T-helper 2 cell treated with Interferon-gamma antibody and Interleukin-4, amounts not matched to agents 5 μg/mL and 100 μg/mL, for 36 hours (primary cell): ENCODE data around the gene FPGS.

Experiments
- DNase-seq: peaks from one replicate; pipeline ENCODE4 v3.0.0; 2021; ENCODE audit warnings: low spot score
- H3K27ac Mint-ChIP-seq: one replicate; pipeline ENCODE4 v1.8.0; 2021; ENCODE audit warnings: mild to moderate bottlenecking, mixed read lengths
- H3K27me3 Mint-ChIP-seq: one replicate; pipeline ENCODE4 v1.8.0; 2021; ENCODE audit warnings: low read depth, mixed read lengths
- H3K36me3 Mint-ChIP-seq: one replicate; pipeline ENCODE4 v1.8.0; 2021; ENCODE audit warnings: low read depth, mixed read lengths
- H3K4me1 Mint-ChIP-seq: one replicate; pipeline ENCODE4 v1.8.0; 2021; ENCODE audit warnings: low read depth, mixed read lengths
- H3K4me3 Mint-ChIP-seq: one replicate; pipeline ENCODE4 v1.8.0; 2022; ENCODE audit warnings: mild to moderate bottlenecking, moderate library complexity, mixed read lengths
- H3K9me3 Mint-ChIP-seq: one replicate; pipeline ENCODE4 v1.8.0; 2021; ENCODE audit warnings: mixed read lengths

FPGS gene

GRCh38 chr9:127808347-127809001, 5.8 kb downstream of the FPGS start:
- DNase-seq, result no peak
- Mint-ChIP-seq H3K4me1 (peaks cover 9% of the 10 kb centered on the region), H3K36me3 (peaks cover 36% of the 10 kb centered on the region), H3K27ac (no peak overlapping the region), H3K9me3 (no peaks in the 10 kb centered on the region), H3K4me3 (no peak overlapping the region), H3K27me3 (no peaks in the 10 kb centered on the region)

- peaks cover 37% of the 10 kb centered on the region for H3K36me3 Mint-ChIP-seq
- H3K4me1 Mint-ChIP-seq, result peaks cover 6% of the 10 kb centered on the region
- H3K9me3 Mint-ChIP-seq, result no peaks in the 10 kb centered on the region
- no peaks in the 10 kb centered on the region for H3K27me3 Mint-ChIP-seq
- no peak for DNase-seq
- no peak overlapping the region for H3K27ac Mint-ChIP-seq
- H3K4me3 Mint-ChIP-seq, result no peak overlapping the region
Measured at GRCh38 chr9:127809002-127809539, 6.4 kb downstream of the FPGS start.

GRCh38 chr9:127809540-127810377, 7.1 kb downstream of the FPGS start:
- peaks cover 40% of the 10 kb centered on the region for H3K36me3 Mint-ChIP-seq
- no peak overlapping the region for H3K27ac Mint-ChIP-seq

GRCh38 chr9:127810378-127811187, 7.9 kb downstream of the FPGS start:
- Mint-ChIP-seq H3K36me3 (peaks cover 40% of the 10 kb centered on the region), H3K9me3 (no peaks in the 10 kb centered on the region), H3K27ac (no peak overlapping the region), H3K4me3 (no peak overlapping the region), H3K4me1 (peaks cover 3% of the 10 kb centered on the region), H3K27me3 (no peaks in the 10 kb centered on the region)
- DNase-seq, result no peak

More at GRCh38 chr9:127809540-127810377, 7.1 kb downstream of the FPGS start:
- DNase-seq, result no peak
- peaks cover 3% of the 10 kb centered on the region for H3K4me1 Mint-ChIP-seq
- H3K9me3 Mint-ChIP-seq, result no peaks in the 10 kb centered on the region
- H3K4me3 Mint-ChIP-seq, result no peak overlapping the region
- H3K27me3 Mint-ChIP-seq, result no peaks in the 10 kb centered on the region

- Mint-ChIP-seq H3K9me3 (no peaks in the 10 kb centered on the region), H3K4me3 (no peak overlapping the region), H3K27me3 (no peaks in the 10 kb centered on the region), H3K27ac (no peak overlapping the region), H3K36me3 (peaks cover 32% of the 10 kb centered on the region), H3K4me1 (no peaks in the 10 kb centered on the region)
- DNase-seq, result no peak
Measured at GRCh38 chr9:127812011-127812410, 9.3 kb downstream of the FPGS start.

- H3K4me3 Mint-ChIP-seq, result no peak overlapping the region
- H3K9me3 Mint-ChIP-seq, result no peaks in the 10 kb centered on the region
- no peak overlapping the region for H3K27ac Mint-ChIP-seq
- no peak for DNase-seq
- H3K27me3 Mint-ChIP-seq, result no peaks in the 10 kb centered on the region
- H3K36me3 Mint-ChIP-seq, result peaks cover 31% of the 10 kb centered on the region
- no peaks in the 10 kb centered on the region for H3K4me1 Mint-ChIP-seq
Measured at GRCh38 chr9:127812936-127813675, 10.4 kb downstream of the FPGS start.

- Mint-ChIP-seq H3K27me3 (no peaks in the 10 kb centered on the region), H3K9me3 (no peaks in the 10 kb centered on the region), H3K27ac (no peak overlapping the region), H3K4me1 (no peaks in the 10 kb centered on the region), H3K4me3 (no peak overlapping the region), H3K36me3 (peaks cover 35% of the 10 kb centered on the region)
- DNase-seq, result no peak
Measured at GRCh38 chr9:127813686-127814226, 11.1 kb downstream of the FPGS start.

- H3K4me1 Mint-ChIP-seq, result no peaks in the 10 kb centered on the region
- peaks cover 30% of the 10 kb centered on the region for H3K36me3 Mint-ChIP-seq
- H3K4me3 Mint-ChIP-seq, result no peak overlapping the region
- no peak for DNase-seq
- no peaks in the 10 kb centered on the region for H3K9me3 Mint-ChIP-seq
- no peaks in the 10 kb centered on the region for H3K27me3 Mint-ChIP-seq
- no peak overlapping the region for H3K27ac Mint-ChIP-seq
Measured at GRCh38 chr9:127814619-127815511, 12.2 kb downstream of the FPGS start.

- Mint-ChIP-seq H3K36me3 (peaks cover 24% of the 10 kb centered on the region), H3K27me3 (no peaks in the 10 kb centered on the region), H3K4me1 (no peaks in the 10 kb centered on the region), H3K27ac (no peak overlapping the region), H3K9me3 (no peaks in the 10 kb centered on the region), H3K4me3 (no peak overlapping the region)
- no peak for DNase-seq
Measured at GRCh38 chr9:127815512-127816361, 13.1 kb downstream of the FPGS start.

GRCh38 chr9:127816362-127816725, 13.7 kb downstream of the FPGS start:
- no peaks in the 10 kb centered on the region for H3K9me3 Mint-ChIP-seq
- no peak overlapping the region for H3K27ac Mint-ChIP-seq
- H3K27me3 Mint-ChIP-seq, result no peaks in the 10 kb centered on the region
- H3K4me3 Mint-ChIP-seq, result no peak overlapping the region
- H3K4me1 Mint-ChIP-seq, result no peaks in the 10 kb centered on the region
- peaks cover 23% of the 10 kb centered on the region for H3K36me3 Mint-ChIP-seq
- no peak for DNase-seq

GRCh38 chr9:127816728-127817127, 14.0 kb downstream of the FPGS start:
- Mint-ChIP-seq H3K36me3 (peaks cover 23% of the 10 kb centered on the region), H3K9me3 (no peaks in the 10 kb centered on the region), H3K4me1 (no peaks in the 10 kb centered on the region), H3K27me3 (no peaks in the 10 kb centered on the region), H3K27ac (peak overlapping the region; percentile 26), H3K4me3 (no peak overlapping the region)
- no peak for DNase-seq
